Peyer's patch (tissue), 4 donors: ENCODE results near the gene SUPT3H. TPM values are rescaled to one million over a fixed set of nuclear protein-coding genes. Genes with fewer than 3 reads are reported as not detected.
A peak's percentile ranks its signal among the peaks of the same experiment; 100 is the strongest.

Experiments
- DNase-seq, 3 donors: peaks; one replicate each; pipeline ENCODE4 v3.0.0-alpha.2; 2017 to 2019
- H3K27ac ChIP-seq, 4 donors: fragments of 200-600 bp; sonication (generic); one replicate each; pipeline ENCODE4 v1.5.1; 2016 to 2019
- H3K27me3 ChIP-seq, 2 donors: fragments of 200-600 bp; sonication (generic); one replicate each; pipeline ENCODE4 v1.5.1; 2019
- H3K36me3 ChIP-seq, 3 donors: fragments of 200-600 bp; sonication (generic); one replicate each; pipeline ENCODE4 v1.5.1; 2016 to 2019
- H3K4me1 ChIP-seq, 4 donors: fragments of 200-600 bp; sonication (generic); one replicate each; pipeline ENCODE4 v1.5.1; 2016 to 2019
- H3K4me3 ChIP-seq, 4 donors: fragments of 200-600 bp; sonication (generic); 1 replicate in 3 of 4; 2 replicates in 1 of 4; pipeline ENCODE4 v1.5.1; 2016 to 2019; ENCODE audit warnings: mild to moderate bottlenecking in 1 of 4
- H3K9me3 ChIP-seq, 4 donors: fragments of 200-600 bp; sonication (generic); one replicate each; pipeline ENCODE4 v1.5.1; 2016 to 2019; ENCODE audit warnings: mild to moderate bottlenecking in 1 of 4
- CTCF ChIP-seq, 6 experiments: fragments of 450-650 bp in 4 of 6; fragments of 200-600 bp in 2 of 6; sonication (generic) in 1 of 6; IDR thresholded peaks; one replicate each; pipeline ENCODE4 v1.5.1; 2017 to 2019; ENCODE audit warnings: antibody characterized with exemption in 6 of 6, mild to moderate bottlenecking in 3 of 6, moderate library complexity in 1 of 6
- POLR2A ChIP-seq, 2 donors: fragments of 450-650 bp; IDR thresholded peaks; one replicate each; pipeline ENCODE4 v1.5.1; 2017; ENCODE audit warnings: antibody characterized with exemption in 2 of 2, mild to moderate bottlenecking in 2 of 2, moderate library complexity in 2 of 2
- total RNA-seq, 4 donors: library from RNA; depleted of rRNA; stranded (reverse); fragments of >200 nt; gene quantifications; one replicate each; pipeline ENCODE4 v1.1.0, GENCODE V29; 2016

The SUPT3H gene
- total RNA-seq, 4 donors from 2014 or later = 2.0 to 17.3 (median 2.7) TPM

GRCh38 chr6:44935693-44936300 is 441.9 kb downstream of the SUPT3H start:
- no peaks in the 10 kb centered on the region for H3K9me3 ChIP-seq
- no peaks in the 10 kb centered on the region for H3K27me3 ChIP-seq
- DNase-seq = no peak
- peak overlapping the region in 1 of 4 donors; percentile 20 for H3K27ac ChIP-seq
- H3K4me3 ChIP-seq = no peak overlapping the region
- no peaks in the 10 kb centered on the region for H3K36me3 ChIP-seq
- no peaks in the 10 kb centered on the region for H3K4me1 ChIP-seq
- no peak for TF ChIP-seq CTCF (IDR thresholded peaks at IDR 0.05)
- no peak for TF ChIP-seq POLR2A (IDR thresholded peaks at IDR 0.05)

GRCh38 chr6:44933108-44933507 is 444.6 kb downstream of the SUPT3H start:
- Histone ChIP-seq H3K4me1 (no peaks in the 10 kb centered on the region), H3K4me3 (no peak overlapping the region), H3K27me3 (no peaks in the 10 kb centered on the region), H3K36me3 (no peaks in the 10 kb centered on the region), H3K27ac (peak overlapping the region in 3 of 4 donors; percentile 27 to 57 (median 34)), H3K9me3 (no peaks in the 10 kb centered on the region)
- TF ChIP-seq CTCF (IDR thresholded peaks at IDR 0.05) (no peak), POLR2A (IDR thresholded peaks at IDR 0.05) (no peak)
- no peak for DNase-seq

- Histone ChIP-seq H3K27me3 (no peaks in the 10 kb centered on the region), H3K36me3 (no peaks in the 10 kb centered on the region), H3K4me3 (no peak overlapping the region), H3K4me1 (no peaks in the 10 kb centered on the region), H3K27ac (peak overlapping the region; percentile 27 to 57 (median 42)), H3K9me3 (no peaks in the 10 kb centered on the region)
- DNase-seq = no peak
- TF ChIP-seq CTCF (IDR thresholded peaks at IDR 0.05) (no peak), POLR2A (IDR thresholded peaks at IDR 0.05) (no peak)
These were observed 445.1 kb downstream of the SUPT3H start for GRCh38 chr6:44932651-44933091.

GRCh38 chr6:44931385-44931784 is 446.3 kb downstream of the SUPT3H start:
- TF ChIP-seq POLR2A (IDR thresholded peaks at IDR 0.05) (no peak), CTCF (IDR thresholded peaks at IDR 0.05) (no peak)
- Histone ChIP-seq H3K27me3 (no peaks in the 10 kb centered on the region), H3K4me3 (no peak overlapping the region), H3K9me3 (no peaks in the 10 kb centered on the region), H3K4me1 (no peaks in the 10 kb centered on the region), H3K27ac (peak overlapping the region in 2 of 4 donors; percentile 27 to 57), H3K36me3 (no peaks in the 10 kb centered on the region)
- no peak for DNase-seq

- no peak for TF ChIP-seq POLR2A (IDR thresholded peaks at IDR 0.05)
- no peak for TF ChIP-seq CTCF (IDR thresholded peaks at IDR 0.05)
These were observed 451.2 kb downstream of the SUPT3H start for GRCh38 chr6:44926556-44926955.

More at GRCh38 chr6:44926556-44926955, 451.2 kb downstream of the SUPT3H start:
- Histone ChIP-seq H3K27ac (no peak overlapping the region), H3K4me3 (no peak overlapping the region), H3K36me3 (no peaks in the 10 kb centered on the region), H3K4me1 (no peaks in the 10 kb centered on the region), H3K27me3 (no peaks in the 10 kb centered on the region), H3K9me3 (no peaks in the 10 kb centered on the region)
- DNase-seq = no peak
